Amniotic epithelial cell (primary cell): ENCODE measurements around the gene LSMEM2.
"Not testable (repeated sequence)": the region's sequence is repeated elsewhere in the genome, so short reads cannot be mapped to it uniquely, and the experiment has no call there.

Experiments used
- DNase-seq: peaks from one replicate; pipeline ENCODE4 v3.0.0-alpha.2; 2010; ENCODE audit warnings: low read depth

LSMEM2 gene

DNA sequence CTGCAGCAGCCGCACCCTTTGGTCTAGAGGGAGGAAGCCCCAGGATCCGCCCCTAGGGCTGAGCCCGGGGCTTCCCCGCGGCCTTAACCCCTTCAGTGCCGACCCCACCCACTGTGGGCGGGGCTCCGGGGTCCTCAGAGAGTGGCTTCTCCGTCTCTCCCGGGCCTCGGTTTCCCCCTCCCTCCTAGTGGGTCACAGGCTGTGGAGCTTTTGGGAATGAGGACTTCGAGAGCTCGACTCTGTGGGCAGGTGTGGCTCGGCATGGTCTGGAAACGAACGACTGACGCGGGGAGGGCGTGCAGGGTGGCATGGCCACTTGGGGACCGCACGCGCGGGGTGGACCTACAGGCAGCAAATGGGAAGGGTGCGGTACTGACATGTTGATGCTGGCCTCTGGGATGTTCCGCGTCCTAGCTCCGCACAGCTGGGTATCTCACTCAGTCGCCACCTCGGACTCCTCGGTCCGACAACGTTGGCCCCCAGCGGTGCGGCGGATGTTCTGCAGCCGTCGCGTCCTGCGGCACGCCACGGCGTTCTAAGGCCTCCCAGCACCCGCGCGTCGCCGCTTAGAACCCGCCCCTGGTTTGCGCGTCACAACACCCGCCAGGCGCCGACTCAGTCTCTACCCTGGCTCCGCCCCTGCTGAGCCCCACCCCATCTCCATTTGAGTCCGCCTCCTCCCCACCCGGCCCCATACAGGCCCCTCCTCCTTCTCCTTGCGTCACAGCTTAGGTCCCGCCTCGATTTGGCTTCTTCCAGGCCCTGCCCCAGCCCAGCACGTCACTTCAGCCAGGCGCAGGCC, 20.1 kb downstream of the LSMEM2 start, which contains the start of the genes HYAL3 and NAA80:
Gene HYAL3, minus strand, starts transcription at position 570 of the 802 bp plus-strand sequence. CDS start 3,803 bp downstream, outside the sequence.
Gene NAA80, minus strand, starts transcription at position 570 of the 802 bp plus-strand sequence. CDS start 1,942 bp downstream, outside the sequence.
- peak; percentile 99 for DNase-seq

DNA sequence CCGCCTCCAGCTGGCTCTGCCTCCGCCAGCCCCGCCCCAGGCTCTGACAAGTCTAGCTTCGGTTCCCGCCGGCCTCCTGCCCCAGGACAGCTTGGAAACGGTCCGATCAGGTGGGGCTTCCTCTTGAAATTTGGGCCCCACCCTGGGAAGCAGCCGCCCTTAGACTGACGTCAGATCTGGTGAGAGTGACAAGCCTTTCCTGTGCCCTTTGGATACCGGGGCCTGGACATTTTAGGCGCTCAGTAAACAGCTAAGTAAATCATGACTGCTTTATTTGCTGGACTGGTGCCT, 20.7 kb downstream of the LSMEM2 start:
- DNase-seq = no peak

DNA sequence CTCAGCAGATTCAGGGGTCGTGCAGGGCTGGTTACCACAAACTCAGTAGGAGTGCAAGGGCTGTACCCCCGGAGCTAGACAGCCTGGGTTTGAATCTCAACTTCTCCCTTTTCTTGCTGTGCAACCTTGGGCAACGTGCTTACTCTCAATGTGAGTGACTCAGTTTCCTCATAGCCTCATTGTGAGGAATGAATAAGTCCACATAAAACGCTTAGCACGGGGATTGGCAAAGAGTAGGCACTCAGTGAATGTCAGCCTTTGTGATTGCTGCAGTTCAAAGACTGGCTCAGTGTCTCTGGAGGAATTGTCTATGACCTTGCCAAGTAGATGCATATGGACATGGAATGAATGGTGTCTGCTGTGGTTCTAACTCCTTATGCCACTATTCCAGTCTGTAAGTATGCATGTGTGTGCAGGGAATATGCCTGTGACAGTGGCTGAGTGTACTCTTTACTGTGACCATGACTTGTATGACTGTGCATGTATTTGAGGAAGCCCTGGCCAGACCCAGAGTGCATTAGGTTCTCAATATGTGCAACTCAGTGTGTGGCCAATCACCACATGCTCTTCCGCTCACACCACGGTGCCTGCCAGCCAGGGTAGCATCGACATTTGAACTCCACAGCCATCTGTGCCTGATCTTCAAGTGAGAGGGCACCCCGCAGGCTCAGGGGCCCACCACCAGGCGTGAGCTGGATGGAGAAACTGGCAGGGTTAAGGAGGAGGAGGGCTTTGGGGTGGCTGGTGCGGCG, 21.2 kb downstream of the LSMEM2 start:
- peak; percentile 64 for DNase-seq

DNA sequence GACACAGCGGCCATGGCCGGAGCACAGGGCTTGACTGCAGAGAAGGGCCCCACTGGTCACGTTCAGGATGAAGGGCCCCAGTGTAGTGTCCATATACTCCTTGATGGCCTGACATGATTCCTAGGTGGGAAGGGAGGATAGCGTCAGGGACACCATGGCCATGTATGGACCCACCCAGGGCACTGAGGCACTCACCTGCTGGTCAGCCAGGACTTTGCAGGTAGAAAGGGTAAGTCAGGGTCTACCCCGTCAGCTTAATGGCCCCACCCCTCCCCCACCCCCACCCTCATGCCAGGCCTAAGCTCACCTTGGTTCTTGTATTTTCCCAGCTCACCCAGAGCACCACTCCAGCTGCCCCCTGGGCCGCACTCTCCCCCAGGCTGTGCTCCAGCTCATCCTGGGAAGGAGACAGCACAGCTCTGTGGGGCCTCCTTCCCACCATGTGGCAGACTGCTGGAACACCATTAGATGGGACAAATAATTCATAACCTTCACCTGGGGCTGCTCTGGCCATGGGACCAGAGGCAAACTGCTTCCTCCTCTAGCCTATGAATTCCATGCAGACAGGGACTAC, 21.9 kb downstream of the LSMEM2 start:
- no peak for DNase-seq

DNA sequence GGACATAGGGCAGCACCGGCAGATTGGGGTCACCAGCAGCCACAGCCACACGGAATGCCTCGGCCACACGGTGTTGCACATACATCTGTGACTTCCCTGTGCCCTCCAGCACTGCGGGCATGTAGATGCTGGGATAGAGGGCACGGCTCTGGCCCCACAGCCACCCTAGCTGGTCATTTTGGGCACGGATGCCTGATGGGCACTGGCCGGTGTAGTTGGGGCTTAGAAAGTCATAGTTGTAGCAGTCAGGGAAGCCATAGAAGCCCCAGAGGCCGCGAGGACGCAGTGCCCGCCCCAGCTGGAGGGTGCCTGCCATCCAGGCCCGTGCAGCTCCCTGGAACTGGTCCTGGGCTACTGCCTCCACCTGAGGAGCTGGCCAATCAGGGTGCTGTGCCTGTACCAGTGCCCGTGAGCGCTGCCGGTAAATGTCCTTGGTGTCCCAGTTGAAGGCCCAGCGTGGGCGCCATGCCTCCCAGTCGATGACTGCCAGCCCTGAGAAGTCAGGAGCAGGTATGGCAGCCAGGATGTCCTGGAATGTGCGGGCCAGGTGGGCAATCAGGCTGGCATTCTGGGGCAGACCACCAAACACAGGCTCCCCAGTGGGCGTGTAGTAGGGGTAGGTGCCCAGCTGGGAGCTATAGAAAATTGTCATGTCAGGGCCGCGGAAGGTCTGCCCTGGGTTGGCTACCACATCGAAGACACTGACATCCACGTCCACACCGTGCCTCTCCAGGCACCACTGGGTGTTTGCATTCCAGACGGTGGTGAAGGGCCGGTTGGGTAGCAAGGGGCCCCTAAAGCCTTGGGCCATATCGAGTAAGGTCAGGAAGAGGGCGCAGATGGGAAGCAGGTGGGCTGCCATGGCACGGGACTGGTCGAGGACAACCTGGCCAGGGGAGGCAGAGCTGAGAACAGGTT, 23.5 kb downstream of the LSMEM2 start:
- DNase-seq = no peak

DNA sequence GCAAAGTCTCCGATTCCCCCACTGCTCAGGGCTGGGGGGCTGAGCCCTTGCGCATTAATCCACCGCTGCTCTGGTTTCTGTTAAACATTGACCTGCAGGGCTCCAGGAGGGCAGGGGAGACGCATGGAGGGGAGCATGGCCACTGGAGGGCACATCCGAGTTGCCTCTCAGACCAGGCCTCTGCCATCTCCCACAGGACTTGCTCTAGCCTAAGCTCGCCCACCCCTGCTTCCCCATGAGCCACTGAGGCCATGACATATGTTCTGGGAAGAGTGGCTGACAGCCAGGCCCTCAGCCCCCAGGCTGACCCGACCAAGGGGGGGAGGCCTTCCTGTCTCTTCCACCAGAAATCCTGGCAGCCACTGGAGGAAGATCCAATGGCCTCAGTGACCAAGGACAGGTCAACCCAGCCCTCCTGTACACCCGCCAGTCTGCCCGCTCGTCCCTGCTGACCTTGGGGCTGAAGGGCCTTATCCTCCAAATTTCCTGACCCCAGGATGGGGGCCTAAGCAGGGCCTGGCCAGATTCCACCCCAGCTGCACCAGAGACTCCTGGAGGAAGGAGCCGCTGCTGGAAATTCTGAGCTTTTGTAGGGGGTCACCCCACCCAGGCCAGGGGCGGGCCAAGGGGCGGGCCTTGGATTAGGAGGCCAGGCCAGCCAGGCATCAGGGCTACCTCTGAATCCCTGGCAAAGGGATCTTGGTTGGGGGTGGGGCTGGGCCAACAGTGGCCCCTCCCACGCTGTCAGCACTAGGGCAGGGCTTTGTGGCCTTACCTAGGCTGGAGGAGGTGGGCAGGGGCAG, 24.3 kb downstream of the LSMEM2 start, which contains the start of gene HYAL1:
Gene HYAL1, minus strand, starts transcription at position 562 of the 803 bp plus-strand sequence. CDS start 618 bp downstream, outside the sequence.
- DNase-seq = peak; percentile 23

DNA sequence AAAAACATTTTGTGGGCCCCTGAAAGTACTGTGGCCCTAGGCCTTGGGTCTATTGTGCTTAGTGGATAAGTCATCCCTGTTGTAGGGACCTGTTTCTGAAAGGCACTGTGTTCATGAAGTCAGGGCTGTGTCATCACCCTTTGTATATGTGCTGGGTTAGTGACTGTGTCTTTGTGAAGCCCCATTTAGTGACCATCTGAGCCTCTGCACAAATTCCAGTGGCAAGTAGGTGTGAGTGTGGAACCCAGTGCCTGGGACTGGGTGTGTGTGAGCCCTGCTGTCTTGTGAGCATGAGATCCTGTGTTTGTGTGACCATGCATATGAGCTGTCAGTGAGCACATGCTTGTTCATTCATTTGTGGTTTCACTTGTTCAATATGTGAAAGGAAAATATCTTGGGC, 25.7 kb downstream of the LSMEM2 start:
- DNase-seq = no peak

DNA sequence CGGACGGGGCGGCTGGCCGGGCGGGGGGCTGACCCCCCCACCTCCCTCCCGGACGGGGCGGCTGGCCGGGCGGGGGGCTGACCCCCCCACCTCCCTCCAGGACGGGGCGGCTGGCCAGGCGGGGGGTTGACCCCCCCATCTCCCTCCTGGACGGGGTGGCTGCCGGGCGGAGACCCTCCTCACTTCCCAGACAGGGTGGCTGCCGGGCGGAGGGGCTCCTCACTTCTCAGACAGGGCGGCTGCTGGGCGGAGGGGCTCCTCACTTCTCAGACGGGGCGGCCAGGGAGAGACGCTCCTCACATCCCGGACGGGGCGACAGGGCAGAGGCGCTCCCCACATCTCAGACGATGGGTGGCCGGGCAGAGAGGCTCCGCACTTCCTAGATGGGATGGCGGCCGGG, 33.2 kb downstream of the LSMEM2 start:
- not testable (repeated sequence) for DNase-seq

DNA sequence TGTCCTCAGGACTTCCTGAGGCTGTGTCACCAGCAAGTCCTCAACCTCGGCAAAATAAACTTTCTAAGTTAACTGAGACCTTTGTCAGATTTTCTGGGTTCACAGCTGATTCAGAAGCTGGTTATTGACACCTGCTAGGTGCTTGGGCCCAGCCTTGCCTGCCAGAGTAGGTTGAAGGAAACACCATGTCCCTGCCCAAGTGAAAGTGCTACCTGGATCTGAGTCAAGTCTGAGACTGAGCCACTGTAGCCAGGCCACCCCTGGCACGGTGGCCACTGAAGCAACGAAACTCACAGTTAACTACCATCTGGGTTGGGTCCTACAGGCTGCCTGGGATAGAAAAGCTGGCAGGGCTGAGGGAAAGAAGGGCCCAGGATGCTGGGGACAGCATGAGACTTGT, 35.5 kb downstream of the LSMEM2 start:
- DNase-seq = no peak

DNA sequence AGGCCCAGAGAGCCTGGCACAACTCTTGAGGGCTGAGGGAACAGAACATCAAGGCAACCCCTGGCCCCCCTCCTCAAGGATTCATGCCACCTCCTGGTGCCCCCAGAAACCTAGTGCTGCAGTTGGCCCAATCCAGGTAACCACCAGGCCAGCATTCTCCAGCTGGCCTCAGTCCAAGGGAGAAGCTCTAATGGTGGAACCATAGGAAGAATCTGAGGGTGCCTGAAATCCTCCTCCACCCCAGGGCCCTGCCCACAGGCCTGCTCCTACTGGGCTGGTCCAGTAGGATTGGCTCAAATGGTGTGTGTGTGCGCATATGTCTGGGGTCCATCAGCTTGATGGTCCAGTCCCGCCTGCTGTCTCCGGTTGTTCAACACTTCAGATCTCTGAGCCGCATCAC, 35.9 kb downstream of the LSMEM2 start:
- no peak for DNase-seq

DNA sequence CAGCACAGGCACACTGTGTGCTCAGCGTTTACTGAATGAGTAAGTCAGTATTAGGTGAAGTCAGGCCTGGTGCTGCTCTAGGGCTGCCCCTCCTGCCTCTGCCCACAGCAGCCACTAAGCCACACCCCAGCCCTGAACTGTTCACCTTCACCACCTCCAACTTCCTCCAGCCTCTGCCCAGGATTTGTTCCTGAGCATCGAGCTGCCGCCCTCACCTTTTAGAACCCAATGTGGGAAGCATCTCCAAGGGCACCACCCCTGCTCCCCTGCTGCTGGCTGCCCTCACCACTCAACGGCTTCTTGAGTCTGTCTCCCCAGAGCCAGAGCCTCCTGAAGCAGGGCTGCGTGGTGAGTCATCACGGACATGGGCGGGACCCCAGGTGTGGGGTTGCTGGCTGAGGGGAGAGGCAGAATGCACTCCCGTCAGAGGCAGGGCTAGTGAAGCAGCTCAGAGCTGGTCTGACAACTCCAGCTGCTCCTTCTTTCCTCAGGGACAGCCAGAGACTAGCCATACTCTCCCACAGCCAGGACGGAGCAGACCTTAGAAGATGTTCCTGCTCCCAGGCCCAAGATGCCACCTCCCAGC, 37.9 kb downstream of the LSMEM2 start:
- DNase-seq = peak; percentile 67

DNA sequence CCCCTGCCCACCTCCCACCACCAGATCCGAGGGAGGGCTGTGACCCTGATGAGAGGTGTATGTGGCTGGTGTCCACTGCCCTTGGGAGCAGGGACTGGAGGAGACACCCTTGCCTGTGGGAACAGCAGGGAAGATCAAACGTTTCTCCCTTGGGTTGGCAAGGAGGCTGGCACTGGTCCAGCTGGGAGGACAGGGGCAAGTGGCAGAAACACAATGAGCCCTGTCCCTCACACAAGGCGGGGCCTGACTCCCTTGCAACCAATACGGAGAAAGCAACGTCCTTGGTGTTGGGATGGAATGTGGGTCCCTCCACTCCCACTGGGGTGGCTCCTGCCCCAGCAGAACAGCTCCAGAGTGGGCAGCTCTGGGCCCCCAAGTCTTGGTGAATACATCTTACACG, 38.4 kb downstream of the LSMEM2 start:
- DNase-seq = no peak

DNA sequence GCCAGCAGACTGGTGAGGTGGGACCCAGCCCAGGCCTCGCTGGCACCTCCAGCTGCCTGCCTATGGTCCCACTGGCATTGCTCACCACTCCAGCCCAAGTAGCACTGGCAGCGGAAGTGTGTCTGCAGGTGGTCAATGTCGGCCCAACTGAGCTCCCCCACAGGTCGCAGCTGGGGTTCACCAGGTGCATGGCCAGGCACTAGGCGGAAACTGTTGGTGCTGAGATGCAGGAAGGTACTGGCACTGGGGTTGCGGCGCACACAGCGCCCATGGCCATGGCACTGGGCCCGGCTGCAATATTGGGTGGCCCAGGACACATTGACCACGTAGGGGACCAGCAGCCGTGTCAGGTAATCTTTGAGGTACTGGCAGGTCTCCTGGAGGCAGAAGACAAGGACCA, 39.3 kb downstream of the LSMEM2 start:
- DNase-seq = no peak

DNA sequence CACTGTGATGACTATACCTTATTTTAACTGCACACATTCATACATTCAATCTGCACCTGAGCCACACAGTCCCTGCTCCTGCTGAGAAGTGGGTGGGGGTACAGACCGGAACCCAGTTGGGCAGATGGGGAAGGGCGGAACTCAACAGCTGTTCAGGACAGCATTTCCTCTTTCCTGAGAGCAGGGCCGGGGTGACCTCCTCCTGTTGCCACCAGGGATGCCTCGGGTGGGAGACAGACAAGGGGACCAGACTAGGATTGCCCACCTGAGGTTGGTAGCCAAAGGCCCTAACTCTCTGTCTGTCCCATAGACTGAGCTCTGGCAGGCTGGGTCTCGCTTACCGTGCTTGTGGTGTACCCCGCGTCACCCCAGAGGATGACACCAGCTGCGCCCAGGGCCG, 39.7 kb downstream of the LSMEM2 start:
- no peak for DNase-seq

DNA sequence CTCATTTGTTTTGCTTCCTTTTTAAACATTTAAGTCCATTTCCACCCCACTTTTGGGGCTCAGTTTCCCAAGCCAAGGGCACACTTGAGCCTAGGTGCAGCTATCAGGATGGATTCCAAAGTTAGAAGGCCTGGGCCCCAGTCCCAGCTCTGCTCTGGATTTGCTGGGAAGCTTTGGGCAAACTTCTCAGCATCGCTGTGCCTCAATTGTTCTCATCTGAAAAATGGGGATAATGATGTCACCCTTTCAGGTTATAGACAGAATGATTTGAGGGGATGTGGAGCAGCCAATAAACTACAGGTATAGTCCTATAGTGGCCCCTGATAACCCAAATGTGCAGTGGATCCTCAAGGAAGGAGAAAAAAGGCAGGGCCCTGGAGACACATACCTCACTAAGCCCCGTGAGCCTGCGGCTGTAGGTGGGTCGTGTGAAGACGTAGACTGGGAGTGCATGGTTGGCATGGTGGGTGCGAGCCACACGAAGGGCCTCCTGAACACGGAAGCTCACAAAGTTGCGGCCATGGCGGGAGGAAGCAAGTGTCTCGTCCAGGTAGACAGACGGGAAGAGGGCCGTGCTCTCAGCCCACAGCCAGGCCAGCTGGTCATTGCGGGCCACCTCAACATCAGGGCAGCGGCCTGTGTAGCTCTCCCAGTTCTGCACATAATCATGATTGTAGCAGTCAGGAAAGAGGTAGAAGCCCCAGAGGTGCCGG, 40.5 kb downstream of the LSMEM2 start:
- DNase-seq = no peak

DNA sequence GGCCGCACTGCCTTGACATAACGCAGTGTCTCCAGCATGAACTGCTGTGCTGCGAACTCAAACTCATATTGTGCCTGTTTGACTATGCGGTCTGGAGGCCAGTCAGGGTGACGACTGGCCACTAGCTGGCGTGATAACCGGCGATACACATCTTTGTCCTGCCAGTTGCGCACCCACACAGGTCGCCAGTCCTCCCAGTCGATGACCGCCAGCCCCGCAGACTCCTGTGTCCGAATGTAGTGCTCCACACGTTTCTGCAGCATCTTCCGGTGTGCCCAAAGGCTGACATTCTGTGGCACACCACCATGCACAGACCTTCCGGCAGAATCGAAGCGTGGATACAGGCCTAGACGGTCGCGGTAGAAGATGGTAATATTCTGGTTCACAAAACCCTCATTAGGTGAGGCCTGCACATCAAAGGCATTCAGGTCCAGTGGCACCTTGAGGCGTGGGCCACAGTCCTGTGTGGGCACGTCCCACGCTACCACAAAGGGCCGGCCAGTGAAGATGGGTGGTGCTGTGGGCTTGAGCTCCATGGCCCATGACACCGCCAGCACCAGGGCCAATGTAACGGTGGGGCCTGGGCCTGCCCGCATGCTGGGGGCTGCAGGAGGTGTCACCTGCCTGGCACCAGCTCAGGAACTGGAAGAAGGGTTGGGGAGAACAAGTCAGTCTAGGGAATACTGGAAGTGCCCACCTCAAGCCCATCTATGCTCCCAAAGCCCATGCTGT, 41.2 kb downstream of the LSMEM2 start:
- DNase-seq = no peak

DNA sequence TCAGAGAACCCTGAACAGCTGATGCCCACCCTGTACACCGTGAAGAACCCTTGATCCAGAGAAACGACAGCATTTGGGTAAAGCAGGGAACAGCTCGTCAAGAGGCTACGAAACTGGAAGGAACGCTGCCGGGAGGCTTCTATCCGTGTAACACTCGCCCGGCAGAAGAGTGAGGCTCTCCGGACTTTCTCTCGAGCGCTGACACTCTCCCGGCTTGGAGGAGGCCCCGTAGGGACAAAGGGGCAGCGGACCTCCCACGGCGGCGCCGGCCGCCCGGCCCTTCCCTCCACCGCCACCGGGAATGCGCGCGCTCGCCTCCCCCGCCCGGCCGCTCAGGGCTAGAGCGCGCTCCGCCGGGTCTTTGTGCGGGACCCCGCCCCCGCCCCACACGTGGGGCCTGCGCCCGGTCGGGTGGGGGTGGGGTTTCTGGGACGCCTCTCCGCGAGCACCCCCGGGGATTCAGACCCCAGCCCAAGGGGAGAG, 42.0 kb downstream of the LSMEM2 start:
- DNase-seq = peak; percentile 61

DNA sequence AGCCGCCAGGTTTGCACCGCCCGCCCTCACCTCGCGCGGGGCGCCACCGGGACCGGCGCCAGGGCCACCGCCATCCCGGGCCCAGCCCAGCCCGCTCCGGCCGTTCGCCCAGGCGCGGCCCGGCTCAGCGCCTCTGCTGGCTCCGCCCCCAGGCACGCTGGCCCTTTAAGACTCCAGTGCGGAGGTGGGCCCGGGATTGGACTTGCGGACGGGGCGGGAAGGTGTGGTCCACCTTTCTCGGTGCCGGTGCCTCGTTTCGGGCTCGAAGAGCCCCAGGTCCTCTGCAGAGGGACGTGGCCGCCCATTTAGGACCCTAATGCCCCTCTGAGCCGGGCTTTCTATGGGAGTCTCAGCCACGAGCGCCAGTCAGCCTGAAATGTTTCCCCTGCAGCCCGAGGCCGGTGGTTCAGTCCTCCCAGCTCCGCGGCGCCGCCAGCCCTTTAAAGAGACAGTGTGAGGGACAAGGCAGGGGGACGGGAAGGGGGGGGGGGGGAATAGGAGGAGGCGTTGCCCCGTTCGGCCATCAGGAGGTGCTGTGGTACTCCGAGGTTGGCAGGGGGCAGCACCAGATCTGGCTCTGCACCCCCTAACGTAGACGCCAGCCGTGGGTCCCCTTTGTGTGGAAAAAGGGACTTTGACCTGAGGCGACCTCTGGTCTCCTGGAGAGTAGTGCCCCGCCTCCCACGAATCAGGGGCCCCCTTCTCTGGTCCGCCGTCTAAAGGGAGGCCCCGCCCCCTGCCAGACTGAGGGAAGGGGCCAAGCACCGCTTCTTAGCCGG, 42.6 kb downstream of the LSMEM2 start:
- peak; percentile 84 for DNase-seq

DNA sequence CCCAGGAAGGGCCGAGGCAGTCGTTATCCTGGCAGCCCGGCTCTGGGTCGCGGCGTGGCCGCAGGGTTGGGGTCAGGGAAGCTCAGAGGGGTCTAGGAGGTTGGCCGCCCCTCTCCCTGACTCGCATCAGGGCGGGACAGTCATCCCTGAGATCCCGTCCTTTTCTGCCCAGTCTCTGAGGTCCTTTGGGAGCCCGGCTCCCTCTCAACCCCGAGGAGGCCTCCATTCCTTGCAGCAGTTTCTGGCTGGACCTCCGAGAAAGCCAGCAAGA, 43.2 kb downstream of the LSMEM2 start:
- DNase-seq = no peak
